GM10248 (cell line): ENCODE data around the gene DPYD.

ENCODE experiments used
- CTCF ChIA-PET: fragments of 300-600 bp; sonication (Branson Sonifier 250); formaldehyde crosslinking; extraction: SDS; loops from one replicate; lab custom pipeline; 2021; ENCODE audit warnings: antibody characterized with exemption; lab: Yijun Ruan, JAX
- POLR2A ChIA-PET: fragments of 350-650 bp; sonication (Branson Sonifier 250); formaldehyde crosslinking; extraction: SDS; loops from one replicate; lab custom pipeline; 2020; ENCODE audit warnings: antibody characterized with exemption; lab: Yijun Ruan, JAX
- DNase-seq: peaks from one replicate; pipeline ENCODE4 v3.0.0; 2012; ENCODE audit errors: extremely low spot score
- TF ChIP-seq, protein P1 (sequence below): IDR thresholded peaks from 2 replicates; pipeline ENCODE4 v1.5.1; 2012; ENCODE audit warnings: mild to moderate bottlenecking, low read depth; ENCODE audit errors: extremely low read depth, missing control alignments, control extremely low read depth

DPYD gene

GRCh38 chr1:97936976-97937375 is 16.1 kb upstream of the DPYD start:
- ChIA-PET CTCF (no interaction called here), POLR2A (no interaction called here)
- DNase-seq = no peak
- TF ChIP-seq, protein P1, sequence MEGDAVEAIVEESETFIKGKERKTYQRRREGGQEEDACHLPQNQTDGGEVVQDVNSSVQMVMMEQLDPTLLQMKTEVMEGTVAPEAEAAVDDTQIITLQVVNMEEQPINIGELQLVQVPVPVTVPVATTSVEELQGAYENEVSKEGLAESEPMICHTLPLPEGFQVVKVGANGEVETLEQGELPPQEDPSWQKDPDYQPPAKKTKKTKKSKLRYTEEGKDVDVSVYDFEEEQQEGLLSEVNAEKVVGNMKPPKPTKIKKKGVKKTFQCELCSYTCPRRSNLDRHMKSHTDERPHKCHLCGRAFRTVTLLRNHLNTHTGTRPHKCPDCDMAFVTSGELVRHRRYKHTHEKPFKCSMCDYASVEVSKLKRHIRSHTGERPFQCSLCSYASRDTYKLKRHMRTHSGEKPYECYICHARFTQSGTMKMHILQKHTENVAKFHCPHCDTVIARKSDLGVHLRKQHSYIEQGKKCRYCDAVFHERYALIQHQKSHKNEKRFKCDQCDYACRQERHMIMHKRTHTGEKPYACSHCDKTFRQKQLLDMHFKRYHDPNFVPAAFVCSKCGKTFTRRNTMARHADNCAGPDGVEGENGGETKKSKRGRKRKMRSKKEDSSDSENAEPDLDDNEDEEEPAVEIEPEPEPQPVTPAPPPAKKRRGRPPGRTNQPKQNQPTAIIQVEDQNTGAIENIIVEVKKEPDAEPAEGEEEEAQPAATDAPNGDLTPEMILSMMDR = no peak

DNA sequence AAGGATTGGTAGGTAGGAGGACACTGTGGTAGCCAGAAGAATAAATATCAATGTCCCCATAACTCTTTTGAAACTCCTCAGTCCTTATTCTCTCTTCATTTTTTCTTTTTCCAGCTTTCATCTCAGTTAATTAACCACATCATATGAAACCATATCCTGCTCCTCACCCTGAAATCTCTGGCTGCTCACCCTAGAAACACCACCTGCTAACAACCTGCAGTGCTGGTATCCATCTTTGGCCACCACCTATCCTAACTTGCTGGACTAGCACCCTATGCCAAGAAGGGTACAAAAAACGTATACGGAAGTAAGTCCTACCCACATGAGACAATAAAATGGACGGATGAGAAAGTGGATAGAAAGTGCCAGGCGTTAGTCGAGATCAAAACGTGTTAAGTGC is 13.7 kb upstream of the DPYD start:
- ChIA-PET POLR2A (no interaction called here), CTCF (interaction anchor here (1.1 kb wide), 1 partner anchor 9 kb away, joined by 6 read pairs; no protein-coding TSS in a partner anchor)
- TF ChIP-seq, protein P1 = no peak
- DNase-seq = no peak

DNA sequence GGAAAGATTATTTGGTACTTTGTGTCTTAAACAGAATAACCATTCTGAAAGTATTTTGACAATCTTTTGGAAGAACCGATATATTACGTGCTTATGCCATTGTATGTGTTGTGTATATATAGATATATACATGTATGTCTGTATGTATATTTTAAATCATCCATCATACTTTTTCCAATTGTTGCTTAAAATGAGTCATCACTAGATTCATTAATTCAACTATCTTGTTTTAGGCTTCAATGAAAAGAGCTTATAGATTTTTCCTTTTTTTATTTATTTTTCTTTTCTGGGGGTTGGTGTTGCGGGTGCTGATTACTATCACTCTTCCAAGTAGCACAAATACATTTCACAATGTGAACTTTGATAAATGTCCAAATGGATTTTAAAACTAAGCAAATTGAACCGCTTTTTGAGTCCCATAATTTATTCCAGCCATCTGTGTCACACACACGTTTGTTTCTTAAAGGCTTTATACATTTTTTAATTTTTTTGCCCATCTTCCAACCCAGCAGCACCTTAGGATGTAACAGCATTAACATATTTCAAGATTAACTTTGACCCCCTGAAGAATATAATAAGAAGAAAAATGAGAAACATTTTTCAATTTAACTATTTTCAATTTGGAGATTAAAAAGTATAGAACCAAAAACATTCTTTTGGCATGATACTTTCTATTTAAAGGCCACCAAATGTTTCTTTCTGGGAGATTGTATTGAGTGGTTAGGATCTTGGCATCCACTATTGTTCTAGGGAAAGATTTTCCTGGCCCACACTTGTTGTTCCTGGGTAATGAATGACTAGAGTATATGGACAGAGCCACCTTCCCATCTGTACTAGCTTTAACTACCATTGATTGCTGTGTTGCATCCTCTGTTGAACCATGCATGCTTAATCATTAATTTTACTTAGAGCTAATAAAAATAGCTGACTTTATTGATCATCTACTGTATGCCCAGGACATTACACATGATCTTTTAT is 9.3 kb upstream of the DPYD start:
- no peak for DNase-seq
- TF ChIP-seq, protein P1 = no peak
- ChIA-PET POLR2A (no interaction called here), CTCF (interaction anchor here (1.5 kb wide), 1 partner anchor 30 kb away, joined by 3 read pairs; no protein-coding TSS in a partner anchor)

DNA sequence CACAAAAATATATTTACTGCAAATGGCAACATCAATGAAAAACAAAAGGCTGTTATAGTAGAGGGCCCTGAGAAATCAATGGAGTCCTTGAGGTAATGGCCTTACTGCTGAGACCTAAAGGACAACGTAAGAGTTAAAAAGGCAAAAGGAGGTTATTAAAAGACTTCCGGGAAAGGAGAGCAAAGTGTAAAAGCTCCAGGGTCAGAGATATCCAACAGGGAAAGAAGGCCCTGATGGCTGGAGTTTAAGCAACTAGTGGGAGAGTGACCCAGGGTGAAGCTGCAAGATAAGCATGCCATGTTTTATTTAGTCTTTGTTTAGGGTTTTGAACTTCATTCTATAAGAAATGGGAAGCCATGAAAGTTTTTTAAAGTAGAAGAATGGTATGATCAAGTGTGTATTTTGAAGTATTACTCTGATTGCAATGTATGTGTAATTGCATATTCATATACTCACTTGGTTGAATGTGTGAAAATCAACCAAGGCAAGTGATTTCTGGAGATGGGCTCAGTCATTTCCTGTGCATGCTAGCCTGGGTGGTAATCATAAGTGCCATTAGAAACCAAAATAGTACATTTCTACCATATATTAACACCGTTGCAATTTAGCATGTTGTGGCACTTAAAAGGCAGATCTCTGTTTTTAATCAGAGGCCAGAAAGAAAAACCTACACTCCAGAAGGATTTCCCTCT is 5.3 kb upstream of the DPYD start:
- TF ChIP-seq, protein P1 = no peak
- DNase-seq = no peak
- ChIA-PET CTCF (no interaction called here), POLR2A (no interaction called here)

GRCh38 chr1:97925151-97925550 is 4.3 kb upstream of the DPYD start:
- POLR2A ChIA-PET = no interaction called here
- CTCF ChIA-PET = no interaction called here
- TF ChIP-seq, protein P1 = no peak
- no peak for DNase-seq

- POLR2A ChIA-PET = no interaction called here
- DNase-seq = no peak
- TF ChIP-seq, protein P1 = no peak
- CTCF ChIA-PET = no interaction called here
These were observed 3.0 kb upstream of the DPYD start for GRCh38 chr1:97923811-97924210.
